IMR-90 (cell line): ENCODE results near the gene POLR1A. TPM values are rescaled to one million over a fixed set of nuclear protein-coding genes. Genes with fewer than 3 reads are reported as not detected.

Experiments used
- ATAC-seq: fragments of 200-7000 bp; cut with Tn5 transposase; 2 replicates; pipeline ENCODE4 v1.9.1; 2020; ENCODE audit warnings: low read depth, mild to moderate bottlenecking, moderate library complexity
- BruUV-seq: library from RNA; stranded (reverse); fragments of 400-500 nt; replicated peaks from 2 replicates; lab custom pipeline; 2021; lab: Mats Ljungman, UMichigan
- CTCF ChIA-PET: fragments of 300-600 bp; formaldehyde crosslinking; extraction: SDS; loops from one replicate; lab custom pipeline; 2021; ENCODE audit warnings: antibody characterized with exemption; lab: Yijun Ruan, JAX
- POLR2A ChIA-PET: fragments of 300-600 bp; sonication (Branson Sonifier 250); formaldehyde crosslinking; loops from one replicate; lab custom pipeline; 2022; ENCODE audit warnings: antibody characterized with exemption; ENCODE audit not compliant: unreplicated experiment; lab: Charles Lee
- DNase-seq: peaks from one replicate; pipeline ENCODE4 v3.0.0; 2013
- H2AFZ ChIP-seq: replicated peaks from 2 replicates; pipeline ENCODE3; 2013; ENCODE audit warnings: low read length, mild to moderate bottlenecking; ENCODE audit not compliant: poor library complexity
- H2AK5ac ChIP-seq: 2 replicates; pipeline ENCODE4 v1.6.1; 2013; ENCODE audit warnings: low read depth, low read length, inconsistent platforms
- H2AK9ac ChIP-seq: replicated peaks from 2 replicates; pipeline ENCODE3; 2013; ENCODE audit warnings: mild to moderate bottlenecking, low read depth, low read length, moderate library complexity; ENCODE audit not compliant: poor library complexity
- H2BK120ac ChIP-seq: 2 replicates; pipeline ENCODE4 v1.6.1; 2013; ENCODE audit warnings: low read depth, low read length, inconsistent platforms
- H2BK15ac ChIP-seq: 3 replicates; pipeline ENCODE4 v1.6.1; 2013; ENCODE audit warnings: low read depth, low read length, inconsistent platforms
- H2BK20ac ChIP-seq: 2 replicates; pipeline ENCODE4 v1.6.1; 2013; ENCODE audit warnings: low read depth, mild to moderate bottlenecking, inconsistent platforms, low read length, moderate library complexity
- H2BK5ac ChIP-seq: 2 replicates; pipeline ENCODE4 v1.6.1; 2013; ENCODE audit warnings: mild to moderate bottlenecking, low read depth, low read length, inconsistent platforms; ENCODE audit not compliant: poor library complexity, severe bottlenecking
- H3K14ac ChIP-seq: replicated peaks from 2 replicates; pipeline ENCODE4 v1.6.1; 2013; ENCODE audit warnings: low read depth, low read length, inconsistent platforms
- H3K18ac ChIP-seq: 2 replicates; pipeline ENCODE4 v1.6.1; 2013; ENCODE audit warnings: low read depth, low read length, control low read depth
- H3K23ac ChIP-seq: 2 replicates; pipeline ENCODE4 v1.6.1; 2013; ENCODE audit warnings: low read depth, low read length, inconsistent platforms
- H3K27ac ChIP-seq: 2 replicates; pipeline ENCODE4 v1.5.1; 2013; ENCODE audit warnings: mild to moderate bottlenecking, control low read depth, low read length; ENCODE audit not compliant: insufficient read depth
- H3K27me3 ChIP-seq: 2 replicates; pipeline ENCODE4 v1.6.1; 2013; ENCODE audit warnings: low read length; ENCODE audit not compliant: control insufficient read depth, insufficient read depth
- H3K36me3 ChIP-seq: 2 replicates; pipeline ENCODE4 v1.6.1; 2013; ENCODE audit warnings: low read length, mixed read lengths; ENCODE audit not compliant: control insufficient read depth, insufficient read depth
- H3K4ac ChIP-seq: 2 replicates; pipeline ENCODE4 v1.6.1; 2013; ENCODE audit warnings: low read depth, low read length, inconsistent platforms
- H3K4me1 ChIP-seq: 2 replicates; pipeline ENCODE4 v1.6.1; 2013; ENCODE audit warnings: low read length, mixed read lengths; ENCODE audit not compliant: control insufficient read depth, insufficient read depth
- H3K4me2 ChIP-seq: 2 replicates; pipeline ENCODE4 v1.6.1; 2013; ENCODE audit warnings: low read depth, mild to moderate bottlenecking, control low read depth, low read length, moderate library complexity
- H3K4me3 ChIP-seq: 2 replicates; pipeline ENCODE4 v1.5.1; 2013; ENCODE audit warnings: low read depth, mild to moderate bottlenecking, control low read depth, low read length, moderate library complexity; ENCODE audit not compliant: insufficient read depth
- H3K56ac ChIP-seq: 2 replicates; pipeline ENCODE4 v1.6.1; 2013; ENCODE audit warnings: low read length, inconsistent platforms; ENCODE audit not compliant: insufficient read depth; ENCODE audit errors: extremely low read depth
- H3K79me1 ChIP-seq, 2 experiments: 2 replicates each; pipeline ENCODE4 v1.6.1; 2013; ENCODE audit warnings: low read length in 2 of 2, inconsistent platforms in 1 of 2, low read depth in 1 of 2
- H3K9ac ChIP-seq: 2 replicates; pipeline ENCODE4 v1.6.1; 2013; ENCODE audit warnings: low read depth, low read length, control low read depth
- H3K9me1 ChIP-seq: 2 replicates; pipeline ENCODE4 v1.6.1; 2013; ENCODE audit warnings: low read length, inconsistent platforms; ENCODE audit not compliant: insufficient read depth
- H3K9me3 ChIP-seq: 2 replicates; pipeline ENCODE4 v1.6.1; 2013; ENCODE audit warnings: low read length; ENCODE audit not compliant: control insufficient read depth, insufficient read depth
- H4K20me1 ChIP-seq: 2 replicates; pipeline ENCODE4 v1.6.1; 2013; ENCODE audit warnings: low read length, inconsistent platforms; ENCODE audit not compliant: insufficient read depth
- H4K5ac ChIP-seq: 2 replicates; pipeline ENCODE4 v1.6.1; 2013; ENCODE audit warnings: mild to moderate bottlenecking, low read depth, low read length, control low read depth
- H4K8ac ChIP-seq, 2 experiments: 2 replicates each; pipeline ENCODE4 v1.6.1; 2013; ENCODE audit warnings: low read depth in 2 of 2, low read length in 2 of 2, control low read depth in 1 of 2, inconsistent platforms in 1 of 2
- H4K91ac ChIP-seq: 2 replicates; pipeline ENCODE4 v1.6.1; 2013; ENCODE audit warnings: low read depth, low read length, inconsistent platforms; ENCODE audit not compliant: insufficient read depth
- WGBS, 2 experiments: methylation state at CpG; one replicate each; pipeline versions ENCODE4 v1.1.5 to v1.1.7; 2013; ENCODE audit warnings: missing lambda C conversion rate in 2 of 2; ENCODE audit not compliant: insufficient read length in 1 of 2; ENCODE audit errors: extremely low coverage in 2 of 2; 5-methylcytosine and 5-hydroxymethylcytosine counted together
- dilution Hi-C: fragments of 300-500 bp; cut with HindIII; formaldehyde crosslinking; loops from one replicate; pipeline ENCODE4 v1.14.3; 2018; ENCODE audit warnings: low sequenced_read_pairs; ENCODE audit not compliant: unreplicated experiment
- in situ Hi-C: fragments of 300-500 bp; cut with MboI; formaldehyde crosslinking; loops from 3 replicates; pipeline ENCODE4 v1.14.3; 2019; ENCODE audit warnings: low sequenced_read_pairs, inconsistent platforms, mixed read lengths
- intact Hi-C: fragments of 100-400 bp; cut with micrococcal nuclease; formaldehyde crosslinking; loops from 2 replicates; pipeline ENCODE4 v1.10.0; 2022
- polyA plus RNA-seq, 3 experiments: library from polyadenylated mRNA; depleted of rRNA; stranded (reverse); fragments of >200 nt; gene quantifications; 2 replicates each; pipeline ENCODE4 v1.2.3, GENCODE V29; 2012; ENCODE audit warnings: low replicate concordance in 1 of 3
- total RNA-seq: library from RNA; depleted of rRNA; stranded (reverse); fragments of >200 nt; gene quantifications from 2 replicates; pipeline ENCODE4 v1.2.3, GENCODE V29; 2012
- TF ChIP-seq, protein P1 (sequence below): fragments of 150-350 bp; IDR thresholded peaks from 2 replicates; pipeline ENCODE4 v1.6.1; 2017; ENCODE audit warnings: mild to moderate bottlenecking, antibody characterized with exemption, low read length, low read depth

The POLR1A gene
- total and polyA plus RNA-seq, 2 of the 4 experiments (the other 2 are of a cell fraction): 7.6 to 27.4 TPM

DNA sequence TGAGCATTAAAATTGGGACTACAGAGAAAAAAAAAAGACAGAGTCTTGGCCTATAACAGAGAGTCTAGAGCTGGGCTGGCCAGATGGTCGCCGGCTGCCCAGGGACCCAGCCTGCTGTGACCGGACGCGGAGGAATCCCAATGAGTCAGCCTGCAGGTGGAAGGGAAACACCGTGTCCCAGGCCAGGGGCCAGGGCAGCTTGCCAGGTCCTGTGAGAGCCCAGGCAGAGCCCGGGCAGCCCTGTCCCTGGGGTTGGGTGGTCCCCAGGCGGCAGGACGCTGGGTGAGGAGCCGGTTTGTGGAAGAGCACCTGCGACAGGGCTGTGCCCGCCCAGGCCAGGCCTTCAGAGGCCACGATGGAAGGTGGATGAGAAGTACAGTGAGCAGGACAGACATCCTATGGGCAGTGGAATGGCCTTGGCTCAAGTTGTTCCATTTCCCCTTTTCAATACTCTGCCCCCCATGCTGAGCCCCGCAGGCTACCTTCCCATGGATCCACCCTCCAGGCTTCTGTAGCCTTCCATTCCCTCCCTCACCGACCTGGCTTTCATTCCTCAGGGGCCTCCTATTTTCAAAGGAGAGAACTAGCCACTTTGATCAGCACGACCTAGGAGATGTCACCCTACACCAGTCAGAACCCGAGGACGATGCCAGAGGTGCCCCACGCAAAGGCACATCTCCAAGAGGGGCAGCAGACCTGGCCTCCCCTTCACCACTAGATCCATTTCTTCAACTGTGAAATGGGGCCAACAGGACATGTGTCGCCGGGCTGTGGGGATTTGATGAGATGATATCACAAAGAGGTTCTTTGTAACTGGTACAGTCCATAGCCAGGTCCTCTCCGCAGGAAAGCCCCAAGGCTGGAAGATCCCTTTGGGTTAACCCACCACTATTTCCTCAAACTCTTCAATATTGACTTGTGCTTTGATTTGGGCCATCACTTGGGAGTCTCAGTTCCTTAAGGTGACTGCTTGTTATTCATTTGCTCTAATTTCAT, 87.5 kb downstream of the POLR1A start:
- TF ChIP-seq, protein P1, sequence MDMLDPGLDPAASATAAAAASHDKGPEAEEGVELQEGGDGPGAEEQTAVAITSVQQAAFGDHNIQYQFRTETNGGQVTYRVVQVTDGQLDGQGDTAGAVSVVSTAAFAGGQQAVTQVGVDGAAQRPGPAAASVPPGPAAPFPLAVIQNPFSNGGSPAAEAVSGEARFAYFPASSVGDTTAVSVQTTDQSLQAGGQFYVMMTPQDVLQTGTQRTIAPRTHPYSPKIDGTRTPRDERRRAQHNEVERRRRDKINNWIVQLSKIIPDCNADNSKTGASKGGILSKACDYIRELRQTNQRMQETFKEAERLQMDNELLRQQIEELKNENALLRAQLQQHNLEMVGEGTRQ: no peak
- intact Hi-C loops: no loop called here
- no peak overlapping the region for H2AK5ac ChIP-seq
- no peak overlapping the region for H4K8ac ChIP-seq
- H4K5ac ChIP-seq: no peak overlapping the region
- no peak overlapping the region for H3K23ac ChIP-seq
- 65% methylated on average over 7 of the region's 22 CpGs; no CpG with 5 or more reads in 1 of the 2 experiments for WGBS, 2 experiments
- no peak overlapping the region for H3K14ac ChIP-seq
- no peak overlapping the region for H3K4me2 ChIP-seq
- dilution Hi-C loops: no loop called here
- H4K20me1 ChIP-seq: no peaks in the 10 kb centered on the region
- H3K9me3 ChIP-seq: peaks cover 11% of the 10 kb centered on the region; the same call in 1 of the 2 replicates
- H3K4me3 ChIP-seq: no peak overlapping the region
- no peaks in the 10 kb centered on the region for H3K79me1 ChIP-seq
- no peak overlapping the region for H2AK9ac ChIP-seq
- H4K91ac ChIP-seq: no peak overlapping the region
- H3K4ac ChIP-seq: no peak overlapping the region
- H2AFZ ChIP-seq: no peak overlapping the region
- H3K4me1 ChIP-seq: peaks cover 7% of the 10 kb centered on the region; the same call in 1 of the 2 replicates
- no peak for ATAC-seq
- H3K27ac ChIP-seq: no peak overlapping the region
- peak; percentile 47 for DNase-seq
- H3K18ac ChIP-seq: no peak overlapping the region
- ChIA-PET POLR2A (no interaction called here), CTCF (no interaction called here)
- peaks cover 10% of the 10 kb centered on the region; the same call in 1 of the 2 replicates for H3K9me1 ChIP-seq
- BruUV-seq: no TSS peak
- no peaks in the 10 kb centered on the region for H3K27me3 ChIP-seq
- no peak overlapping the region for H3K56ac ChIP-seq
- H2BK120ac ChIP-seq: no peak overlapping the region
- H3K9ac ChIP-seq: no peak overlapping the region
- no peak overlapping the region for H2BK5ac ChIP-seq
- H2BK20ac ChIP-seq: no peak overlapping the region
- in situ Hi-C loops: no loop called here
- H2BK15ac ChIP-seq: no peak overlapping the region
- H3K36me3 ChIP-seq: no peaks in the 10 kb centered on the region
